ENCODE data around the gene VEZT. TPM values are rescaled to one million over a fixed set of nuclear protein-coding genes. Genes with fewer than 3 reads are reported as not detected.

The VEZT gene
- polyA plus RNA-seq, 1 of the 3 experiments (the other 2 are of a cell fraction): 41.2 TPM

GRCh38 chr12:95177201-95177768, 40.3 kb upstream of the VEZT start:
- no peak overlapping the region for H3K4me3 ChIP-seq (ENCODE audit: low read depth in 2 of 2, low read length in 1 of 2)
- H3K9me2 ChIP-seq: no peaks in the 10 kb centered on the region
- no peak overlapping the region for H3K4me2 ChIP-seq
- no peak overlapping the region for H3K9ac ChIP-seq
- H3K9me3 ChIP-seq: no peaks in the 10 kb centered on the region
- H3K27me3 ChIP-seq (ENCODE audit: insufficient read depth): no peaks in the 10 kb centered on the region
- H2AFZ ChIP-seq (ENCODE audit: low read depth): no peak overlapping the region
- ChIA-PET CTCF (interaction anchor here (1.3 kb wide), 1 partner anchor 13 kb away, joined by 4 read pairs; no protein-coding TSS in a partner anchor), POLR2A (no interaction called here)
- H3K27ac ChIP-seq (ENCODE audit: low read depth in 2 of 2, low read length in 1 of 2): no peak overlapping the region
- TF ChIP-seq, protein P1, sequence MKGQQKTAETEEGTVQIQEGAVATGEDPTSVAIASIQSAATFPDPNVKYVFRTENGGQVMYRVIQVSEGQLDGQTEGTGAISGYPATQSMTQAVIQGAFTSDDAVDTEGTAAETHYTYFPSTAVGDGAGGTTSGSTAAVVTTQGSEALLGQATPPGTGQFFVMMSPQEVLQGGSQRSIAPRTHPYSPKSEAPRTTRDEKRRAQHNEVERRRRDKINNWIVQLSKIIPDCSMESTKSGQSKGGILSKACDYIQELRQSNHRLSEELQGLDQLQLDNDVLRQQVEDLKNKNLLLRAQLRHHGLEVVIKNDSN (IDR thresholded peaks at IDR 0.05; ENCODE audit: borderline replicate concordance, low read depth): no peak
- TF ChIP-seq RFX5 (IDR thresholded peaks at IDR 0.05; ENCODE audit: low read length): no peak
- H4K20me1 ChIP-seq (ENCODE audit: insufficient read depth): no peaks in the 10 kb centered on the region
- WGBS (ENCODE audit: low lambda C conversion rate): 94% methylated on average over 2 of the region's 2 CpGs
- H3K36me3 ChIP-seq (replicated peaks in 1 of 2; ENCODE audit: control insufficient read depth in 1 of 2, insufficient read depth in 2 of 2, low read length in 1 of 2): peaks cover 0 to 2% of the 10 kb centered on the region in 2 experiments
- H3K79me2 ChIP-seq (ENCODE audit: insufficient read depth): no peaks in the 10 kb centered on the region
- peaks cover 13 to 20% of the 10 kb centered on the region in 2 experiments; a peak in 3 of 4 replicates for H3K4me1 ChIP-seq (ENCODE audit: control insufficient read depth in 1 of 2, insufficient read depth in 2 of 2, low read depth in 1 of 2, low read length in 1 of 2)
- no peak for DNase-seq
- peaks cover 7% of the 10 kb centered on the region for H3F3A ChIP-seq (replicated peaks; ENCODE audit: insufficient read depth)

GRCh38 chr12:95178136-95178535, 39.5 kb upstream of the VEZT start:
- Histone ChIP-seq H2AFZ (ENCODE audit: low read depth) (no peak overlapping the region), H3K4me2 (no peak overlapping the region), H3K9ac (no peak overlapping the region), H3K9me2 (no peaks in the 10 kb centered on the region), H3K79me2 (ENCODE audit: insufficient read depth) (no peaks in the 10 kb centered on the region), H4K20me1 (ENCODE audit: insufficient read depth) (no peaks in the 10 kb centered on the region), H3K4me3 (ENCODE audit: low read depth in 2 of 2, low read length in 1 of 2) (no peak overlapping the region), H3K27me3 (ENCODE audit: insufficient read depth) (no peaks in the 10 kb centered on the region), H3K9me3 (no peaks in the 10 kb centered on the region), H3K4me1 (ENCODE audit: control insufficient read depth in 1 of 2, insufficient read depth in 2 of 2, low read depth in 1 of 2, low read length in 1 of 2) (peaks cover 9 to 13% of the 10 kb centered on the region in 2 experiments; a peak in 3 of 4 replicates), H3K36me3 (replicated peaks in 1 of 2; ENCODE audit: control insufficient read depth in 1 of 2, insufficient read depth in 2 of 2, low read length in 1 of 2) (no peaks in the 10 kb centered on the region), H3F3A (replicated peaks; ENCODE audit: insufficient read depth) (peaks cover 11% of the 10 kb centered on the region), H3K27ac (ENCODE audit: low read depth in 2 of 2, low read length in 1 of 2) (no peak overlapping the region)
- DNase-seq: no peak
- TF ChIP-seq FOXJ3 (CRISPR knock-in tag; IDR thresholded peaks at IDR 0.05): no peak
- TF ChIP-seq JUND (IDR thresholded peaks at IDR 0.05): no peak
- TF ChIP-seq, protein P1 (IDR thresholded peaks at IDR 0.05; ENCODE audit: borderline replicate concordance, low read depth): no peak
- no peak for TF ChIP-seq MEF2A (IDR thresholded peaks at IDR 0.05; ENCODE audit: borderline replicate concordance, low read depth)
- no peak for TF ChIP-seq CHD2 (IDR thresholded peaks at IDR 0.05; ENCODE audit: low read length, partially characterized antibody)
- TF ChIP-seq, protein P2, sequence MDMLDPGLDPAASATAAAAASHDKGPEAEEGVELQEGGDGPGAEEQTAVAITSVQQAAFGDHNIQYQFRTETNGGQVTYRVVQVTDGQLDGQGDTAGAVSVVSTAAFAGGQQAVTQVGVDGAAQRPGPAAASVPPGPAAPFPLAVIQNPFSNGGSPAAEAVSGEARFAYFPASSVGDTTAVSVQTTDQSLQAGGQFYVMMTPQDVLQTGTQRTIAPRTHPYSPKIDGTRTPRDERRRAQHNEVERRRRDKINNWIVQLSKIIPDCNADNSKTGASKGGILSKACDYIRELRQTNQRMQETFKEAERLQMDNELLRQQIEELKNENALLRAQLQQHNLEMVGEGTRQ (IDR thresholded peaks at IDR 0.05; ENCODE audit: borderline replicate concordance, low read depth, low read length): no peak
- TF ChIP-seq, protein P3, sequence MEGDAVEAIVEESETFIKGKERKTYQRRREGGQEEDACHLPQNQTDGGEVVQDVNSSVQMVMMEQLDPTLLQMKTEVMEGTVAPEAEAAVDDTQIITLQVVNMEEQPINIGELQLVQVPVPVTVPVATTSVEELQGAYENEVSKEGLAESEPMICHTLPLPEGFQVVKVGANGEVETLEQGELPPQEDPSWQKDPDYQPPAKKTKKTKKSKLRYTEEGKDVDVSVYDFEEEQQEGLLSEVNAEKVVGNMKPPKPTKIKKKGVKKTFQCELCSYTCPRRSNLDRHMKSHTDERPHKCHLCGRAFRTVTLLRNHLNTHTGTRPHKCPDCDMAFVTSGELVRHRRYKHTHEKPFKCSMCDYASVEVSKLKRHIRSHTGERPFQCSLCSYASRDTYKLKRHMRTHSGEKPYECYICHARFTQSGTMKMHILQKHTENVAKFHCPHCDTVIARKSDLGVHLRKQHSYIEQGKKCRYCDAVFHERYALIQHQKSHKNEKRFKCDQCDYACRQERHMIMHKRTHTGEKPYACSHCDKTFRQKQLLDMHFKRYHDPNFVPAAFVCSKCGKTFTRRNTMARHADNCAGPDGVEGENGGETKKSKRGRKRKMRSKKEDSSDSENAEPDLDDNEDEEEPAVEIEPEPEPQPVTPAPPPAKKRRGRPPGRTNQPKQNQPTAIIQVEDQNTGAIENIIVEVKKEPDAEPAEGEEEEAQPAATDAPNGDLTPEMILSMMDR (IDR thresholded peaks at IDR 0.05): no peak
- TF ChIP-seq MAX (IDR thresholded peaks at IDR 0.05; ENCODE audit: low read depth): no peak
- no peak for TF ChIP-seq FOSL2 (IDR thresholded peaks at IDR 0.05; ENCODE audit: borderline replicate concordance, low read depth)
- POLR2A ChIA-PET: no interaction called here
- 76% methylated on average over 4 of the region's 4 CpGs for WGBS (ENCODE audit: low lambda C conversion rate)
- CTCF ChIA-PET: no interaction called here
